B cell (primary cell): ENCODE measurements around the gene IGSF9B. TPM values are rescaled to one million over a fixed set of nuclear protein-coding genes. Genes with fewer than 3 reads are reported as not detected.
A peak's percentile ranks its signal among the peaks of the same experiment; 100 is the strongest.

ENCODE experiments used
- ATAC-seq: fragments of 200-7000 bp; cut with Tn5 transposase; one replicate; pipeline ENCODE4 v1.10.0; 2021; ENCODE audit warnings: low read depth, mild to moderate bottlenecking, moderate number of reproducible peaks, moderate library complexity
- CTCF ChIA-PET: fragments of 350-600 bp; sonication (Branson Sonifier 250); formaldehyde crosslinking; loops from one replicate; lab custom pipeline; 2021; ENCODE audit warnings: antibody characterized with exemption, inconsistent platforms; lab: Charles Lee
- POLR2A ChIA-PET: fragments of 350-600 bp; sonication (Branson Sonifier 250); formaldehyde crosslinking; loops from one replicate; lab custom pipeline; 2021; ENCODE audit warnings: antibody characterized with exemption; lab: Charles Lee
- DNase-seq: peaks from one replicate; pipeline ENCODE4 v3.0.0; 2013
- H2AFZ ChIP-seq: 2 replicates; pipeline ENCODE4 v1.6.1; 2012; ENCODE audit warnings: mild to moderate bottlenecking, low read depth, low read length; ENCODE audit not compliant: insufficient read depth, poor library complexity, severe bottlenecking
- H3K27ac ChIP-seq, 2 donors: 1 replicate in 1 of 2; 2 replicates in 1 of 2; pipeline ENCODE4 v1.5.1; 2012 to 2013; ENCODE audit warnings: low read length in 2 of 2, mild to moderate bottlenecking in 2 of 2, moderate library complexity in 1 of 2
- H3K27me3 ChIP-seq, 4 experiments: fragments of 200-600 bp in 1 of 4; sonication (generic) in 1 of 4; replicated peaks in 1 of 4; 1 replicate in 2 of 4; 2 replicates in 2 of 4; pipeline versions ENCODE4 v1.6.1 to v1.7.0; 2013 to 2016; ENCODE audit warnings: low read length in 3 of 4, mild to moderate bottlenecking in 2 of 4, mixed read lengths in 1 of 4, moderate library complexity in 1 of 4; ENCODE audit not compliant: insufficient read depth in 4 of 4, control insufficient read depth in 3 of 4; ENCODE audit errors: control extremely low read depth in 1 of 4
- H3K36me3 ChIP-seq, 2 experiments: replicated peaks in 1 of 2; 1 replicate in 1 of 2; 2 replicates in 1 of 2; pipeline versions ENCODE4 v1.6.1 to v1.7.1; 2013; ENCODE audit warnings: low read length in 1 of 2; ENCODE audit not compliant: insufficient read depth in 2 of 2, control insufficient read depth in 1 of 2; ENCODE audit errors: control extremely low read depth in 1 of 2, extremely low read depth in 1 of 2
- H3K4me1 ChIP-seq, 2 donors: fragments of 200-600 bp in 1 of 2; sonication (generic) in 1 of 2; 1 replicate in 1 of 2; 2 replicates in 1 of 2; pipeline versions ENCODE4 v1.5.1 to v1.6.1; 2013 to 2017; ENCODE audit warnings: low read length in 2 of 2; ENCODE audit not compliant: control insufficient read depth in 2 of 2, insufficient read depth in 2 of 2
- H3K4me2 ChIP-seq: replicated peaks from 2 replicates; pipeline ENCODE3; 2012; ENCODE audit warnings: mild to moderate bottlenecking, low read depth, low read length; ENCODE audit not compliant: poor library complexity, severe bottlenecking
- H3K4me3 ChIP-seq, 5 experiments: fragments of 200-600 bp in 1 of 5; sonication (generic) in 1 of 5; 1 replicate in 3 of 5; 2 replicates in 2 of 5; pipeline versions ENCODE4 v1.5.1 to v1.7.0; 2011 to 2016; ENCODE audit warnings: low read length in 4 of 5, mild to moderate bottlenecking in 4 of 5, low read depth in 2 of 5, control low read depth in 1 of 5, moderate library complexity in 1 of 5; ENCODE audit not compliant: insufficient read depth in 1 of 5; ENCODE audit errors: control extremely low read depth in 1 of 5, extremely low read depth in 1 of 5
- H3K79me2 ChIP-seq: fragments of 200-600 bp; sonication (generic); one replicate; pipeline ENCODE4 v1.6.0; 2016; ENCODE audit warnings: low read length; ENCODE audit not compliant: control insufficient read depth, insufficient read depth
- H3K9ac ChIP-seq: fragments of 200-600 bp; sonication (generic); 2 replicates; pipeline ENCODE4 v1.6.1; 2017; ENCODE audit warnings: mild to moderate bottlenecking, low read length, moderate library complexity
- H3K9me3 ChIP-seq, 3 donors: one replicate each; pipeline versions ENCODE4 v1.6.1 to v1.7.1; 2013; ENCODE audit warnings: low read length in 2 of 3; ENCODE audit not compliant: control insufficient read depth in 2 of 3, insufficient read depth in 1 of 3; ENCODE audit errors: control extremely low read depth in 1 of 3
- H4K20me1 ChIP-seq: 2 replicates; pipeline ENCODE4 v1.6.0; 2012; ENCODE audit warnings: mild to moderate bottlenecking, low read length; ENCODE audit not compliant: insufficient read depth, control insufficient read depth, poor library complexity, severe bottlenecking
- H3K27ac Mint-ChIP-seq: one replicate; pipeline ENCODE4 v1.8.0; 2021; ENCODE audit warnings: mixed read lengths
- H3K27me3 Mint-ChIP-seq: one replicate; pipeline ENCODE4 v1.8.0; 2021; ENCODE audit warnings: mixed read lengths
- H3K4me1 Mint-ChIP-seq: one replicate; pipeline ENCODE4 v1.8.0; 2021; ENCODE audit warnings: mixed read lengths
- H3K4me3 Mint-ChIP-seq: one replicate; pipeline ENCODE4 v1.8.0; 2021; ENCODE audit warnings: mixed read lengths
- H3K9me3 Mint-ChIP-seq: one replicate; pipeline ENCODE4 v1.8.0; 2022; ENCODE audit warnings: mixed read lengths; ENCODE audit not compliant: insufficient read depth
- EZH2 ChIP-seq: IDR thresholded peaks from 2 replicates; pipeline ENCODE4 v1.6.1; 2012; ENCODE audit warnings: borderline replicate concordance, low read depth, mild to moderate bottlenecking, moderate library complexity, low read length; ENCODE audit not compliant: insufficient read depth, poor library complexity, severe bottlenecking
- WGBS: methylation state at CpG from one replicate; pipeline ENCODE4 v1.1.5; 2013; ENCODE audit warnings: missing lambda C conversion rate; ENCODE audit not compliant: insufficient coverage; 5-methylcytosine and 5-hydroxymethylcytosine counted together
- intact Hi-C: fragments of 100-400 bp; cut with micrococcal nuclease; formaldehyde crosslinking; loops from one replicate; pipeline ENCODE4 v1.10.0; 2022
- polyA minus RNA-seq: library from RNA; depleted of rRNA, polyadenylated mRNA; stranded (reverse); fragments of >200 nt; gene quantifications from 2 replicates; pipeline ENCODE4 v1.2.3, GENCODE V29; 2012
- polyA plus RNA-seq: library from polyadenylated mRNA; depleted of rRNA; stranded (reverse); fragments of >200 nt; gene quantifications from 2 replicates; pipeline ENCODE4 v1.2.3, GENCODE V29; 2012
- total RNA-seq, 2 donors: library from RNA; stranded (reverse); fragments of 120-200 nt in 1 of 2; gene quantifications; 1 replicate in 1 of 2; 2 replicates in 1 of 2; pipeline versions ENCODE4 v1.2.3 to v1.2.4, GENCODE V29; 2013 to 2022
- TF ChIP-seq, protein P1 (sequence below): fragments of 200-600 bp; IDR thresholded peaks from one replicate; pipeline ENCODE4 v1.8.0; 2022; ENCODE audit warnings: antibody characterized with exemption, mild to moderate bottlenecking

IGSF9B gene
- total RNA-seq, result 0.37 and 0.85 TPM in 2 replicates
- 0.37 TPM for total RNA-seq (2013)
- polyA plus RNA-seq, result 0.07 and 0.15 TPM in 2 replicates
- polyA minus RNA-seq, result 1.8 TPM in 1 of 2 replicates, not detected in the other

- H3K9me3 Mint-ChIP-seq, result no peaks in the 10 kb centered on the region
- H3K4me1 Mint-ChIP-seq, result peaks cover 22% of the 10 kb centered on the region
- Histone ChIP-seq H3K9ac (peak within 1 kb of the TSS; percentile 60), H4K20me1 (no peaks in the 10 kb centered on the region), H3K4me2 (peak within 1 kb of the TSS; percentile 81), H3K4me1 (peaks cover 7 to 16% of the 10 kb centered on the region in 2 donors), H3K27me3 (peaks cover 0 to 43% (median 22%) of the 10 kb centered on the region in 4 experiments), H3K9me3 (peaks cover 0 to 3% (median 0%) of the 10 kb centered on the region in 3 donors), H3K4me3 (peak within 1 kb of the TSS in 4 of 5 experiments; percentile 9 to 61 (median 48)), H3K27ac (no peak within 1 kb of the TSS), H2AFZ (peak within 1 kb of the TSS; percentile 69), H3K36me3 (no peaks in the 10 kb centered on the region), H3K79me2 (no peaks in the 10 kb centered on the region)
- CTCF ChIA-PET, result interaction anchor here (1.1 kb wide), 1 partner anchor 29 kb away, joined by 3 read pairs; no protein-coding TSS in a partner anchor
- intact Hi-C loops, result loop anchor here (2.0 kb wide), 2 partner anchors 62 to 112 kb away; partner anchors contain the start of gene JAM3
- peaks cover 47% of the 10 kb centered on the region for H3K27me3 Mint-ChIP-seq
- POLR2A ChIA-PET, result no interaction called here
- peak; percentile 95 for ATAC-seq
- 2% methylated on average over 97 of the region's 100 CpGs for WGBS
- peak; percentile 85 for DNase-seq
- peak within 1 kb of the TSS; percentile 85 for H3K4me3 Mint-ChIP-seq
- TF ChIP-seq, protein P1, sequence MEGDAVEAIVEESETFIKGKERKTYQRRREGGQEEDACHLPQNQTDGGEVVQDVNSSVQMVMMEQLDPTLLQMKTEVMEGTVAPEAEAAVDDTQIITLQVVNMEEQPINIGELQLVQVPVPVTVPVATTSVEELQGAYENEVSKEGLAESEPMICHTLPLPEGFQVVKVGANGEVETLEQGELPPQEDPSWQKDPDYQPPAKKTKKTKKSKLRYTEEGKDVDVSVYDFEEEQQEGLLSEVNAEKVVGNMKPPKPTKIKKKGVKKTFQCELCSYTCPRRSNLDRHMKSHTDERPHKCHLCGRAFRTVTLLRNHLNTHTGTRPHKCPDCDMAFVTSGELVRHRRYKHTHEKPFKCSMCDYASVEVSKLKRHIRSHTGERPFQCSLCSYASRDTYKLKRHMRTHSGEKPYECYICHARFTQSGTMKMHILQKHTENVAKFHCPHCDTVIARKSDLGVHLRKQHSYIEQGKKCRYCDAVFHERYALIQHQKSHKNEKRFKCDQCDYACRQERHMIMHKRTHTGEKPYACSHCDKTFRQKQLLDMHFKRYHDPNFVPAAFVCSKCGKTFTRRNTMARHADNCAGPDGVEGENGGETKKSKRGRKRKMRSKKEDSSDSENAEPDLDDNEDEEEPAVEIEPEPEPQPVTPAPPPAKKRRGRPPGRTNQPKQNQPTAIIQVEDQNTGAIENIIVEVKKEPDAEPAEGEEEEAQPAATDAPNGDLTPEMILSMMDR, result no peak
- TF ChIP-seq EZH2, result no peak
- no peak within 1 kb of the TSS for H3K27ac Mint-ChIP-seq
Observed at GRCh38 chr11:133956650-133957633, at the start of gene IGSF9B. IGSF9B (minus strand) TSS chr11:133956968; CDS start chr11:133956754, 214 bp downstream.
